Right lobe of liver (tissue), 6 donors: ENCODE results near the gene ATM. TPM values are rescaled to one million over a fixed set of nuclear protein-coding genes. Genes with fewer than 3 reads are reported as not detected.

Source experiments
- ATAC-seq, 4 donors: fragments of 200-7000 bp; cut with Tn5 transposase; one replicate each; pipeline ENCODE4 v1.9.1; 2020; ENCODE audit warnings: mild to moderate bottlenecking in 4 of 4, moderate library complexity in 4 of 4
- DNase-seq, 3 donors: peaks; one replicate each; pipeline ENCODE4 v3.0.0-alpha.2; 2020
- H3K27ac ChIP-seq, 3 donors: fragments of 200-600 bp; one replicate each; pipeline ENCODE4 v1.8.0; 2022
- H3K27me3 ChIP-seq, 2 donors: fragments of 200-600 bp; one replicate each; pipeline ENCODE4 v1.8.0; 2022
- H3K36me3 ChIP-seq, 4 donors: fragments of 200-600 bp; sonication (generic) in 1 of 4; one replicate each; pipeline versions ENCODE4 v1.5.1 to v1.8.0; 2017 to 2022; ENCODE audit warnings: control low read depth in 1 of 4
- H3K4me1 ChIP-seq, 4 donors: fragments of 200-600 bp; sonication (generic) in 1 of 4; one replicate each; pipeline versions ENCODE4 v1.5.1 to v1.8.0; 2017 to 2022; ENCODE audit warnings: control low read depth in 1 of 4
- H3K4me3 ChIP-seq, 3 donors: fragments of 200-600 bp; one replicate each; pipeline ENCODE4 v1.8.0; 2022
- H3K9me3 ChIP-seq, 4 donors: fragments of 200-600 bp; sonication (generic) in 1 of 4; one replicate each; pipeline versions ENCODE4 v1.5.1 to v1.8.0; 2017 to 2022; ENCODE audit warnings: control low read depth in 1 of 4
- CTCF ChIP-seq, 4 donors: fragments of 200-600 bp in 3 of 4; fragments of 450-650 bp in 1 of 4; IDR thresholded peaks; one replicate each; pipeline versions ENCODE4 v1.5.1 to v1.8.0; 2016 to 2022; ENCODE audit warnings: antibody characterized with exemption in 4 of 4, mild to moderate bottlenecking in 2 of 4
- POLR2A ChIP-seq: fragments of 450-650 bp; IDR thresholded peaks from one replicate; pipeline ENCODE4 v1.6.1; 2017; ENCODE audit warnings: antibody characterized with exemption, mild to moderate bottlenecking
- WGBS: methylation state at CpG from one replicate; pipeline ENCODE4 v1.1.6; 2018; ENCODE audit warnings: low coverage, low lambda C conversion rate; ENCODE audit not compliant: insufficient coverage; ENCODE audit errors: missing lambda C conversion rate; 5-methylcytosine and 5-hydroxymethylcytosine counted together
- intact Hi-C, 2 donors: fragments of 100-400 bp; cut with DNase I; formaldehyde crosslinking; loops; one replicate each; pipeline versions ENCODE4 v1.11.2 to v1.14.1; 2022
- total RNA-seq, 6 experiments: library from RNA; depleted of rRNA in 2 of 6; stranded (reverse); fragments of >200 nt in 2 of 6; fragmentation: NEBNext Ultra II Directional in 3 of 6; extraction: Animal tissue kit (Norgen Biotek cat#: 25700) in 3 of 6; gene quantifications; one replicate each; pipeline versions ENCODE4 v1.1.0 to v1.2.4, GENCODE V29; 2016 to 2023
- donor health status: DM: no; HTN: yes; CAD: no.
- donor health status: DM: no; HTN: no; CAD: no.
- donor health status: DM: no; HTN: no; CAD: no.
- donor health status: DM: no; HTN: yes; CAD: no.
- donor health status: DM: no; HTN: yes; CAD: no.

ATM gene
- total RNA-seq, 6 experiments from 2014 or later = 24.9 to 47.1 (median 32.4) TPM

- WGBS = 92% methylated on average over 2 of the region's 2 CpGs
- intact Hi-C loops = no loop called here
- peaks cover 0 to 30% (median 0%) of the 10 kb centered on the region in 4 donors for H3K36me3 ChIP-seq
Measured at GRCh38 chr11:108338750-108339149, 115.9 kb downstream of the ATM start.

GRCh38 chr11:108340973-108341372 is 118.1 kb downstream of the ATM start:
- Histone ChIP-seq H3K36me3 (peaks cover 0 to 11% (median 2%) of the 10 kb centered on the region in 4 donors), H3K9me3 (no peaks in the 10 kb centered on the region), H3K27me3 (no peaks in the 10 kb centered on the region), H3K4me3 (no peak overlapping the region), H3K4me1 (peaks cover 0 to 2% (median 0%) of the 10 kb centered on the region in 4 donors), H3K27ac (no peak overlapping the region)
- ATAC-seq = peak; percentile 59 to 98 (median 68)
- 88% methylated on average over 1 of the region's 1 CpG for WGBS
- DNase-seq = no peak
- intact Hi-C loops = no loop called here
- TF ChIP-seq POLR2A (no peak), CTCF (IDR thresholded peaks at IDR 0.05) (no peak)

More at GRCh38 chr11:108338750-108339149, 115.9 kb downstream of the ATM start:
- peaks cover 0 to 2% (median 0%) of the 10 kb centered on the region in 4 donors for H3K4me1 ChIP-seq
- TF ChIP-seq CTCF (IDR thresholded peaks at IDR 0.05) (no peak), POLR2A (no peak)
- ATAC-seq = no peak
- H3K4me3 ChIP-seq = no peak overlapping the region
- no peaks in the 10 kb centered on the region for H3K27me3 ChIP-seq
- no peaks in the 10 kb centered on the region for H3K9me3 ChIP-seq
- no peak for DNase-seq
- H3K27ac ChIP-seq = no peak overlapping the region

GRCh38 chr11:108341654-108342053 is 118.8 kb downstream of the ATM start:
- DNase-seq (no peak), ATAC-seq (no peak)
- no peaks in the 10 kb centered on the region for H3K9me3 ChIP-seq
- no peak overlapping the region for H3K4me3 ChIP-seq
- peaks cover 0 to 6% (median 2%) of the 10 kb centered on the region in 4 donors for H3K36me3 ChIP-seq
- intact Hi-C loops = no loop called here
- no peaks in the 10 kb centered on the region for H3K27me3 ChIP-seq
- WGBS = 89% methylated on average over 4 of the region's 4 CpGs
- H3K27ac ChIP-seq = no peak overlapping the region
- TF ChIP-seq CTCF (IDR thresholded peaks at IDR 0.05) (no peak), POLR2A (no peak)
- peaks cover 0 to 2% (median 0%) of the 10 kb centered on the region in 4 donors for H3K4me1 ChIP-seq

GRCh38 chr11:108343714-108344113 is 120.8 kb downstream of the ATM start:
- 92% methylated on average over 2 of the region's 2 CpGs for WGBS
- no peaks in the 10 kb centered on the region for H3K9me3 ChIP-seq
- H3K27me3 ChIP-seq = no peaks in the 10 kb centered on the region
- DNase-seq = no peak
- no peak for ATAC-seq
- peaks cover 0 to 2% (median 0%) of the 10 kb centered on the region in 4 donors for H3K4me1 ChIP-seq
- TF ChIP-seq POLR2A (no peak), CTCF (IDR thresholded peaks at IDR 0.05) (no peak)
- H3K4me3 ChIP-seq = no peak overlapping the region
- H3K27ac ChIP-seq = no peak overlapping the region
- intact Hi-C loops = no loop called here
- H3K36me3 ChIP-seq = peaks cover 0 to 4% (median under 1%) of the 10 kb centered on the region in 4 donors

GRCh38 chr11:108345767-108346166 is 122.9 kb downstream of the ATM start:
- ATAC-seq (no peak), DNase-seq (no peak)
- TF ChIP-seq CTCF (IDR thresholded peaks at IDR 0.05) = no peak
- no peak for TF ChIP-seq POLR2A
- Histone ChIP-seq H3K4me1 (no peaks in the 10 kb centered on the region), H3K9me3 (no peaks in the 10 kb centered on the region), H3K27me3 (no peaks in the 10 kb centered on the region), H3K27ac (no peak overlapping the region), H3K36me3 (peaks cover 0 to 7% (median 2%) of the 10 kb centered on the region in 4 donors), H3K4me3 (no peak overlapping the region)
- intact Hi-C loops = no loop called here
- WGBS = 100% methylated on average over 4 of the region's 4 CpGs
